ENCODE measurements around the gene PTH.

PTH gene

GRCh38 chr11:13446444-13446843, 49.4 kb downstream of the PTH start:
- DNase-seq, result no peak

GRCh38 chr11:13445588-13445987, 50.2 kb downstream of the PTH start:
- DNase-seq, result no peak

Measured in femur (tissue), 1 donor.